Effector memory CD4-positive, alpha-beta T cell (primary cell): ENCODE measurements around the gene PACRG.

Source experiments
- DNase-seq, 3 donors: peaks; one replicate each; pipeline ENCODE4 v3.0.0-alpha.2; 2020
- H3K27ac ChIP-seq: 2 replicates; pipeline ENCODE4 v1.7.0; 2013; ENCODE audit warnings: mild to moderate bottlenecking, low read length, moderate library complexity; ENCODE audit not compliant: insufficient read depth, poor library complexity, severe bottlenecking
- H3K27me3 ChIP-seq: replicated peaks from 2 replicates; pipeline ENCODE4 v1.7.0; 2013; ENCODE audit warnings: mild to moderate bottlenecking, low read length; ENCODE audit not compliant: insufficient read depth, control insufficient read depth, poor library complexity, severe bottlenecking
- H3K36me3 ChIP-seq: 2 replicates; pipeline ENCODE4 v1.7.0; 2013; ENCODE audit warnings: mild to moderate bottlenecking, low read length, moderate library complexity; ENCODE audit not compliant: control insufficient read depth, insufficient read depth
- H3K4me1 ChIP-seq: 2 replicates; pipeline ENCODE4 v1.7.0; 2013; ENCODE audit warnings: low read length, mild to moderate bottlenecking; ENCODE audit not compliant: control insufficient read depth, insufficient read depth, poor library complexity, severe bottlenecking
- H3K4me3 ChIP-seq: 2 replicates; pipeline ENCODE4 v1.7.0; 2013; ENCODE audit warnings: low read length, low read depth, mild to moderate bottlenecking; ENCODE audit not compliant: insufficient read depth, poor library complexity, severe bottlenecking
- H3K9me3 ChIP-seq: 2 replicates; pipeline ENCODE4 v1.7.0; 2013; ENCODE audit warnings: mild to moderate bottlenecking, low read length, moderate library complexity; ENCODE audit not compliant: control insufficient read depth

Gene PACRG

DNA sequence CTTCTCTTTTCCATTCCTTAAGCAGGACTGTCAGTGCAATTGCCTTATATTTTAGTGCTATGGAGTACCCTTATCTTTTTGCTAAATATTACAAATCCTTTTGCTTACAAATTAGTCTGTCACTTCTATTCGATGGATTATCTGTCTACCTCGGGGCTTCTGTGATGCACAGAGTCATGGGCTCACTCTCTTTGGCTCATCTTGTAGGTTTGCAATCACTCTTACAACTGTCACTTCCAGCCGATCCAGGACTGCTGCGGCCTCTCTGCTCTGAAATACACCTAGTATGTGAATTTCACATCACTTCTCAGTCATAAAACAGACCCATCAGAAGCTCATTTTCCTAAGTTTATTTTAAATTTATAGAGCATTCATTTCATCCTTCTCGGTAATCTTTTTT is 393.5 kb downstream of the PACRG start:
- Histone ChIP-seq H3K9me3 (no peaks in the 10 kb centered on the region), H3K36me3 (no peaks in the 10 kb centered on the region), H3K4me1 (no peaks in the 10 kb centered on the region), H3K4me3 (no peak overlapping the region), H3K27me3 (no peaks in the 10 kb centered on the region), H3K27ac (no peak overlapping the region)
- DNase-seq, result no peak

DNA sequence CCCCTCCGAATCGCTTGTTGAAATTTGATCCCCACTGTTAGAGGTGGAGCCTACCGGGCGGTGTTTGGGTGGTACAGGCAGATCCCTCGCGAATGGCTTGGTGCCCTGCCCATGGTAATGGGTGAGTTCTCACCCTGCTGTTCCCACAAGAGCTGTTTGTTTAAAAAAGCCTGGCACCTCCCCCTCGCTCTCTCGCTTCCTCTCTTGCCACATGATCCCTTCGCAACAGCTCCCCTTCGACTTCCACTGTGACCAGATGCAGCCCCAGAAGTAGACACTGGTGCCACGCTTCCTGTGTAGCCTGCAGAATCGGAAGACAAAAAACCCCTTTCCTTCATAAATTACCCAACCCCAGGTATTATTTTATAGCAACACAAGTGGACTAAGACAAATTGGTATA is 394.6 kb downstream of the PACRG start:
- Histone ChIP-seq H3K27me3 (no peaks in the 10 kb centered on the region), H3K4me1 (no peaks in the 10 kb centered on the region), H3K4me3 (no peak overlapping the region), H3K27ac (no peak overlapping the region), H3K36me3 (no peaks in the 10 kb centered on the region), H3K9me3 (no peaks in the 10 kb centered on the region)
- DNase-seq, result no peak

DNA sequence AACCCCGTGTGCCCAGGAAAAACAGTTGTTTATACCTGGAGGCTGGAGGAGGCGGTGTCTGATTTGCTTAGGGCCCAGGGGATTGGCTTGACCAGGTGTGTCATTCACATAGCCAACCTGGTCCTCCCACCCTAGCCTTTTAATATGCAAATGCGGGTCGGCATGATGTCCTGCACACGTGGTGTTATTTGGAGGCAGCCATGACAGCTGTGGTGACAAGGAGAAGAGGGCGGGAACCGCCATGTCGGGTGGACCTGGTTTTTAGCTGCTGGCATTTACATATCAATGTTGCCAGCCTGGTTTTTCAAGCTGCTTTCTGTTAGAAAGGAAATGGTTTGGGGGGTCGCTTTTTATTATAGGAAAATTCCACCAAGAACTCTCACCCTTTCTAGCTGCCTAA is 395.3 kb downstream of the PACRG start:
- DNase-seq, result no peak
- Histone ChIP-seq H3K27ac (no peak overlapping the region), H3K27me3 (no peaks in the 10 kb centered on the region), H3K4me3 (no peak overlapping the region), H3K4me1 (no peaks in the 10 kb centered on the region), H3K36me3 (no peaks in the 10 kb centered on the region), H3K9me3 (no peaks in the 10 kb centered on the region)

DNA sequence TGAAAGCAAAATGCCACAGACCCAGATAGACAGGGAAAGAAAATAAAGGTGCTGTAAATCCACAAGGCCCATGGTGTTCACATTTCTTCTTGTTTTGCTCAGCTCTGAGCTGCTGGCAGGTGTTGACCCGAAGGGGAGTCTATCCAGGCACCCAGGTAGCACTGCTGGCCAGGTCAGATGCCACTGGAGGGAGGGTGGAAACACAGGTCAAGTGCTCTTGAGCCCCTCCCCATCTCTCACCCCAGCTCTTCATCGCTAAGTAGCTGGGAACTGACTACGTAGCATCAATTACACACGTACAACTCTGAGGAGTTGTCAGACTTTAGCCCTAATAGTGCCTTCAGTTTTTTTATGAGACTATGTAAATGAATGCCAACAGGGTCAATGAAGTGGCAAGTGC is 399.0 kb downstream of the PACRG start:
- no peak for DNase-seq
- no peaks in the 10 kb centered on the region for H3K9me3 ChIP-seq
- no peaks in the 10 kb centered on the region for H3K27me3 ChIP-seq
- no peaks in the 10 kb centered on the region for H3K4me1 ChIP-seq
- no peaks in the 10 kb centered on the region for H3K36me3 ChIP-seq
- no peak overlapping the region for H3K4me3 ChIP-seq
- no peak overlapping the region for H3K27ac ChIP-seq

DNA sequence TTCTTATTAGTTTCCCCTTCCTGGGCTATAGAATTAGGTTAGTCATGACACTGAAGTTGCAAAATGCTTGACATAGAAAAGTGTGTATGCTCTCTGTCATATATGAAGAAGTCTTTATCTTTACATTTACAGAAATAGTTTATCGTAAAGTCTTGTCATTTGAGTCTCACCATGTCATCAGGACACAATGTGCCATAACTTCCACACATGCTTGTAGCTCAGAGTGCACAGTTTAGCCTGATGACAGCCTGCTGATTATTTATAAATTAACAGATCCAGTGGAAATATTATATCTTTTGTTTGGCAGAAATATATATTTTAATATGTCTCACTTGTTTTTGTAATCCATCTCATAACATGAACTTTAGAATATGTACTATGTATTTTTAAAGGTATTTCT is 399.8 kb downstream of the PACRG start:
- no peaks in the 10 kb centered on the region for H3K4me1 ChIP-seq
- H3K9me3 ChIP-seq, result no peaks in the 10 kb centered on the region
- no peak for DNase-seq
- H3K36me3 ChIP-seq, result no peaks in the 10 kb centered on the region
- H3K27me3 ChIP-seq, result no peaks in the 10 kb centered on the region
- no peak overlapping the region for H3K4me3 ChIP-seq
- H3K27ac ChIP-seq, result no peak overlapping the region

DNA sequence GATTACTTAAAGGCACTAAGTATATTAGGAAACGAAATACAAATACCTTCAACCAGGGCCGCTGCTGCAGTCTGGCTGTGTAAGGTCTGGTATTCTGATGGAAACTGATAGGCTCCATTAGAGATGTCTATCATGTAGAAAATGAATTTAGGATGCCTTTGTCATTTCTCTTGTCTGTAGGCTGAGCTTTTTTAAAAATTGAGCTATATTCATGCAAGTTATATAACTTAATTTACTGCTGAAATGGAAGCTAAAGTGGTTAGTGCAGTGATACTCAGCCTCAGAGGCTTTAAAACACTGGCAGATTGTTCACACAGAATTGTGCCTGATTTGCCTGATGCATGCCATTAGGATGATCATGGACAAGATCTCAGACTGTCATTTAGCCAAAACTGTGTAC is 400.6 kb downstream of the PACRG start:
- no peaks in the 10 kb centered on the region for H3K27me3 ChIP-seq
- H3K27ac ChIP-seq, result no peak overlapping the region
- H3K36me3 ChIP-seq, result no peaks in the 10 kb centered on the region
- no peak for DNase-seq
- no peaks in the 10 kb centered on the region for H3K4me1 ChIP-seq
- no peaks in the 10 kb centered on the region for H3K9me3 ChIP-seq
- no peak overlapping the region for H3K4me3 ChIP-seq

DNA sequence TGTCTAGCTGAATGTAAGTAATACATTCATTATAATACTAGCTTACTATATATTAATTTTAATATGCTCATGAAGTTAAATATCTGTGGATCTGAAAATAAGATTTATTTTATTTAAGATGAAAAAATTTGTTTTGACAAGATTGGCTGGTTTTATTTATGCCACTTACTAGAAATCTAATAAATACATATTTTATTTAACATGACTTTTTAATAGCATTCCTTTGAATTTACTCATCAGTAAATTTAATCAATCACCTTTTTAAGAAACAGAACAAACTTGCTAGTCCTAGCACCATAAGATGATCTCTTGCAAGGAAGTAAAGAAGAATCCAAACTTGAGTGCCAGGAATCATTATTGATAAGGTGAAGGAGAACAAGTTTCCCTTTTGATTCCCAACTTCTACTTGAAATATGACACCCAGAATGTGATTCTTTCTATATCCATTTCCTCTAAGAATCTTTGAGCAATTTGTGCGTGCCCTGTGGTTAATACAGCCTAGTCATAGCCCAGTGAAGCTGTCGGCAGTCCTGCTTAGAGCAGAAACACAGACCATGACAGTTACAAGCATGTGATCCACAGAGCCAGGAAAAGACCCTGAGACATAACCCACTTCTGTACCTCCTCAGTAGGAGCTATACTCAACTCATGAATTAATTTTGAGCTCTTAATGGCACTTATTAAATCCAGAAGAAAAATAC is 404.4 kb downstream of the PACRG start:
- Histone ChIP-seq H3K36me3 (no peaks in the 10 kb centered on the region), H3K4me3 (no peak overlapping the region), H3K27me3 (no peaks in the 10 kb centered on the region), H3K4me1 (no peaks in the 10 kb centered on the region), H3K27ac (no peak overlapping the region), H3K9me3 (no peaks in the 10 kb centered on the region)
- DNase-seq, result no peak

DNA sequence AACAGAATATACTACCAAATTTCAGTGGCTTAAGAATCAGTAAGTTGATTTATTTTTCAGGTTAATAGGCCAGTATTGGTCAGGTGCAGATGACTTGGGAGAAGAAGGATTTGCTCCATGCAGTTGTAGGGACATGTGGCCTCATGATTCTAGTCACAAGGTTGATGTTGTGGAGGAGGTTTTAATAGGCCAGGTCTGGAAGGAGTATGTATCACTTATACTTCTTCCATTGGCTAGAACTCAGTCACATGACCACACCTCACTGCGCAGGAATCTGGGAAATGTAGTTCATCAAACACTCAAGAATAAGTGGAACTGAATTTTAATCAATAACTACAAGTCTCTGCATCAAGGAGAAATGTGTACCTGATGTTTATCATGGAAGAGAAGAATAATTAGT is 405.2 kb downstream of the PACRG start:
- Histone ChIP-seq H3K36me3 (no peaks in the 10 kb centered on the region), H3K9me3 (no peaks in the 10 kb centered on the region), H3K27ac (no peak overlapping the region), H3K4me1 (no peaks in the 10 kb centered on the region), H3K27me3 (no peaks in the 10 kb centered on the region), H3K4me3 (no peak overlapping the region)
- no peak for DNase-seq

DNA sequence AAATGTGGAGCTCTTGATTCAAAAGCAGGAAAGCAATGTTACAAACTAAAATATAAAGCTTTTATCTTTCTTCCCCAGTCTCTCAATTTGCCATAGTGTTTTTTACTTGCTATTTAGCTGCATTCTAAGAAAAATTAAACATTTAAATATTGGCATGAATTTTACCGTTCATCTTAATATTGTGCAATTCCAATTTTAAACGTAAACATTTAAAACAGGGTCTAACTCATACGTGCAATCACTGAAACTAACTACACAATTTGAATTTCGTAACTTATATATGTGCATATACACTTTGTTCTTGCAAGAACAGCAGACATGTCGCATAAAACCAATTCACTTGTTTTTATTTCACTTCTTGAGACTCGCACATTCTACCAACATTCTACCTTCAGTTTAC is 405.9 kb downstream of the PACRG start:
- H3K27ac ChIP-seq, result no peak overlapping the region
- no peaks in the 10 kb centered on the region for H3K4me1 ChIP-seq
- DNase-seq, result no peak
- no peaks in the 10 kb centered on the region for H3K9me3 ChIP-seq
- H3K4me3 ChIP-seq, result no peak overlapping the region
- no peaks in the 10 kb centered on the region for H3K27me3 ChIP-seq
- no peaks in the 10 kb centered on the region for H3K36me3 ChIP-seq

DNA sequence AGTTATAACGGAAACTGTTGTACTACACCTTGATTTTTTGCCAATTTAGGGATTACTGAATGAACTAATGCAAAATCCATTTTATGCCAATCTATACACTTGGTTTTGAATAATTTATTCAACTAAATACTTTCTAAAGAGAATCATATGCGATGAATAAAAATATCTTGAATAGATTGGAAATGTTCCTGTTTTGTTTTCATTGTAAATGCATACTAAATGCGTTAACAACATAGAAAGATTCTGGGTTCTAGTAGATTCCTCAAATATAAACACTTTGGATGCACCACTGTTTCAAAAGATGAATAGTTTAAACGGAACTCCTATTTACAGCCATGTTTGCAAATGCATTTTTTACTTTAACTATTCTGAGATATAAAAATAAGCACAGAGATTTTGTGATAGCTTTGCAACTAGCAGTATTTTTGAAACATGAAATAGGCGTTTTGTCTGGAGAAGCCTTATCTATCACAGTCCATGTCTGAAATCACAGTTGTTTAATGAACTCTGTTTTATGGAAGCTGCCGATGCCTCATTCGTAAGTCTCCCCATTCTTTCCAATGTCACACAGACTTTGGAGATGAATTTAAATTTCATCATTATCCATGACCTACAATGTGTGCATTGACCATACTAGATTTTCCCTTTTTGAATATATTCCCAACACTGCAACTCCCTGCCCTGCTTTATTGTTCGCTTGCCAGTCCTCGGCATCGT is 409.1 kb downstream of the PACRG start:
- Histone ChIP-seq H3K27me3 (no peaks in the 10 kb centered on the region), H3K4me3 (no peak overlapping the region), H3K4me1 (no peaks in the 10 kb centered on the region), H3K36me3 (no peaks in the 10 kb centered on the region), H3K9me3 (no peaks in the 10 kb centered on the region), H3K27ac (no peak overlapping the region)
- no peak for DNase-seq
